Loucy (cell line): ENCODE results near the gene SLC6A2.

ENCODE experiments used
- H2AFZ ChIP-seq: fragments of 200-600 bp; sonication (generic); 2 replicates; pipeline ENCODE4 v1.6.0; 2016; ENCODE audit warnings: antibody characterized with exemption, mild to moderate bottlenecking, low read length, moderate library complexity
- H3F3A ChIP-seq: fragments of 200-600 bp; 2 replicates; pipeline ENCODE4 v1.6.0; 2016; ENCODE audit warnings: antibody characterized with exemption, low read depth, mild to moderate bottlenecking
- H3K27me3 ChIP-seq: fragments of 200-600 bp; sonication (generic); 2 replicates; pipeline ENCODE4 v1.6.1; 2014; ENCODE audit warnings: low read length, mild to moderate bottlenecking; ENCODE audit not compliant: insufficient read depth, poor library complexity, severe bottlenecking
- H3K36me3 ChIP-seq: fragments of 200-600 bp; sonication (generic); 2 replicates; pipeline ENCODE4 v1.6.1; 2016; ENCODE audit warnings: low read length; ENCODE audit not compliant: insufficient read depth
- H3K4me1 ChIP-seq: fragments of 200-600 bp; sonication (generic); 2 replicates; pipeline ENCODE4 v1.5.1; 2014; ENCODE audit warnings: low read length, mild to moderate bottlenecking; ENCODE audit not compliant: insufficient read depth, poor library complexity, severe bottlenecking
- H3K4me2 ChIP-seq: fragments of 200-600 bp; sonication (generic); 2 replicates; pipeline ENCODE4 v1.6.0; 2014; ENCODE audit warnings: antibody characterized with exemption, low read length, low read depth, mild to moderate bottlenecking; ENCODE audit not compliant: poor library complexity, severe bottlenecking
- H3K4me3 ChIP-seq: fragments of 200-600 bp; sonication (generic); 2 replicates; pipeline ENCODE4 v1.5.1; 2014; ENCODE audit warnings: low read length, mild to moderate bottlenecking, mixed read lengths; ENCODE audit not compliant: poor library complexity, severe bottlenecking
- H3K79me2 ChIP-seq: fragments of 200-600 bp; sonication (generic); 2 replicates; pipeline ENCODE4 v1.6.1; 2014; ENCODE audit warnings: low read length; ENCODE audit not compliant: insufficient read depth
- H3K9ac ChIP-seq: fragments of 200-600 bp; sonication (generic); 2 replicates; pipeline ENCODE4 v1.6.0; 2014; ENCODE audit warnings: mild to moderate bottlenecking, low read depth, low read length, moderate library complexity; ENCODE audit not compliant: poor library complexity, severe bottlenecking
- H3K9me2 ChIP-seq: fragments of 200-600 bp; sonication (generic); replicated peaks from 2 replicates; pipeline ENCODE4 v1.6.1; 2016; ENCODE audit warnings: low read depth, low read length, mixed read lengths
- H3K9me3 ChIP-seq: fragments of 200-600 bp; sonication (generic); 2 replicates; pipeline ENCODE4 v1.6.1; 2014; ENCODE audit warnings: mild to moderate bottlenecking, antibody characterized with exemption, low read length, low read depth; ENCODE audit not compliant: insufficient read depth
- H4K20me1 ChIP-seq: fragments of 200-600 bp; sonication (generic); 2 replicates; pipeline ENCODE4 v1.6.0; 2014; ENCODE audit warnings: antibody characterized with exemption, low read length, mild to moderate bottlenecking; ENCODE audit not compliant: insufficient read depth, poor library complexity, severe bottlenecking
- EZH2phosphoT487 ChIP-seq: fragments of 200-600 bp; IDR thresholded peaks from 2 replicates; pipeline ENCODE4 v1.6.1; 2018; ENCODE audit warnings: antibody characterized with exemption, mild to moderate bottlenecking, moderate library complexity, borderline replicate concordance
- TF ChIP-seq, protein P1 (sequence below): fragments of 200-600 bp; sonication (generic); conservative IDR thresholded peaks from 2 replicates; pipeline ENCODE4 v1.5.1; 2014; ENCODE audit warnings: mild to moderate bottlenecking, antibody characterized with exemption, low read length

Gene SLC6A2

DNA sequence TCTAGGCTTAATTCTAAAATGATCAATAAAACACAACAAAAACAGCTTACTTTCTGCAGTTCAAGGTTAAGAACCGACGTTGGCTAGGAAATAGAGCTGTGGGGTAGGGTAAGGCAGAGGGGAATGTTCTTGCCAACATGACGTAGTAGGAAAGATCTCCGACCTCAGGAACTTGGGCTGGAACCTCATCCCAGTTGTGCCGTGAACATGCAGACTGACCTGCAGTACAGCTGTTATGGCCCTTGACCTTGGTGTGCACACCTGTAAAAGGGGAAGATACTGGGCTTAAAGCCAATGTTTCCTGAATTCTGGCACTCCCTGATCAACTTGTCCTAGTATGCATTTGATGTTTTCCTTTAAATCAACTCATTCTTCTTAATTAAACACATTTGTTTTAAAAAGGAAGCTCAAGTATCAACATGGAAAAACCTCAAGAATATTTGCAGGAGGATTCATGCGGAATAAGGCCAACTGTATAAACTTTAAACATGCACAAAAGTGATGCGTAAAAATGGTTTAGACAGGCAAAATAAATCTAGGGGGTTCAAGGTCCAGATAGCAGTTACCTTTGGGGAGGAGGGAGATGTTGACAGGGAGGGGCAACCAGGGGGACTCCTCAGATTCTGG, 14.2 kb upstream of the SLC6A2 start:
- no peak overlapping the region for H2AFZ ChIP-seq
- no peak overlapping the region for H3K9ac ChIP-seq
- H3K4me1 ChIP-seq = no peaks in the 10 kb centered on the region
- TF ChIP-seq EZH2phosphoT487 = no peak
- TF ChIP-seq, protein P1, sequence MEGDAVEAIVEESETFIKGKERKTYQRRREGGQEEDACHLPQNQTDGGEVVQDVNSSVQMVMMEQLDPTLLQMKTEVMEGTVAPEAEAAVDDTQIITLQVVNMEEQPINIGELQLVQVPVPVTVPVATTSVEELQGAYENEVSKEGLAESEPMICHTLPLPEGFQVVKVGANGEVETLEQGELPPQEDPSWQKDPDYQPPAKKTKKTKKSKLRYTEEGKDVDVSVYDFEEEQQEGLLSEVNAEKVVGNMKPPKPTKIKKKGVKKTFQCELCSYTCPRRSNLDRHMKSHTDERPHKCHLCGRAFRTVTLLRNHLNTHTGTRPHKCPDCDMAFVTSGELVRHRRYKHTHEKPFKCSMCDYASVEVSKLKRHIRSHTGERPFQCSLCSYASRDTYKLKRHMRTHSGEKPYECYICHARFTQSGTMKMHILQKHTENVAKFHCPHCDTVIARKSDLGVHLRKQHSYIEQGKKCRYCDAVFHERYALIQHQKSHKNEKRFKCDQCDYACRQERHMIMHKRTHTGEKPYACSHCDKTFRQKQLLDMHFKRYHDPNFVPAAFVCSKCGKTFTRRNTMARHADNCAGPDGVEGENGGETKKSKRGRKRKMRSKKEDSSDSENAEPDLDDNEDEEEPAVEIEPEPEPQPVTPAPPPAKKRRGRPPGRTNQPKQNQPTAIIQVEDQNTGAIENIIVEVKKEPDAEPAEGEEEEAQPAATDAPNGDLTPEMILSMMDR = no peak
- no peak overlapping the region for H3K4me3 ChIP-seq
- H4K20me1 ChIP-seq = no peaks in the 10 kb centered on the region
- H3K4me2 ChIP-seq = no peak overlapping the region
- no peaks in the 10 kb centered on the region for H3K27me3 ChIP-seq
- no peaks in the 10 kb centered on the region for H3K79me2 ChIP-seq
- no peaks in the 10 kb centered on the region for H3K36me3 ChIP-seq
- no peaks in the 10 kb centered on the region for H3K9me2 ChIP-seq
- no peaks in the 10 kb centered on the region for H3F3A ChIP-seq
- no peaks in the 10 kb centered on the region for H3K9me3 ChIP-seq

DNA sequence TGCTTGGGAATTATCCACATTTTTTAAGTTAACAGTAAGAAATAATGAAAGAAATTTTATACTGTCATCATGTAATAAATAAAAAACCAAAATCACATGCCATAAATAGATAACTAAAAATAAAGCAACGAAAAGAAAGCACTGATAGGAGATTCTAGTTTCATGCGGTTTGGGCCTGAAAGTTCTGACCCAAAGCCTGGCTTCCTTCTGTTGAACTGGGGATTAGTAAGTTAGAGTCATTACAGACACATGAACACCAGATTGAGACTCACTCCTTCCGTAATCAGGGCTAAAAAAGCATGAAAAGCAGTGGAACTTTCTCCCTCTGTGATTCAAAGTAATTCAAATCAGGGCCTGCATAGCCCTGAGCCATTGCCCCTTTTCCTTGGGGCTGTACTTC, 13.2 kb upstream of the SLC6A2 start:
- no peaks in the 10 kb centered on the region for H3K27me3 ChIP-seq
- H3F3A ChIP-seq = no peaks in the 10 kb centered on the region
- no peaks in the 10 kb centered on the region for H3K9me2 ChIP-seq
- H3K36me3 ChIP-seq = no peaks in the 10 kb centered on the region
- no peak overlapping the region for H3K4me2 ChIP-seq
- no peak overlapping the region for H3K9ac ChIP-seq
- no peaks in the 10 kb centered on the region for H3K79me2 ChIP-seq
- TF ChIP-seq, protein P1 = no peak
- no peak for TF ChIP-seq EZH2phosphoT487
- no peaks in the 10 kb centered on the region for H4K20me1 ChIP-seq
- H3K4me1 ChIP-seq = no peaks in the 10 kb centered on the region
- H3K4me3 ChIP-seq = no peak overlapping the region
- no peaks in the 10 kb centered on the region for H3K9me3 ChIP-seq
- no peak overlapping the region for H2AFZ ChIP-seq

DNA sequence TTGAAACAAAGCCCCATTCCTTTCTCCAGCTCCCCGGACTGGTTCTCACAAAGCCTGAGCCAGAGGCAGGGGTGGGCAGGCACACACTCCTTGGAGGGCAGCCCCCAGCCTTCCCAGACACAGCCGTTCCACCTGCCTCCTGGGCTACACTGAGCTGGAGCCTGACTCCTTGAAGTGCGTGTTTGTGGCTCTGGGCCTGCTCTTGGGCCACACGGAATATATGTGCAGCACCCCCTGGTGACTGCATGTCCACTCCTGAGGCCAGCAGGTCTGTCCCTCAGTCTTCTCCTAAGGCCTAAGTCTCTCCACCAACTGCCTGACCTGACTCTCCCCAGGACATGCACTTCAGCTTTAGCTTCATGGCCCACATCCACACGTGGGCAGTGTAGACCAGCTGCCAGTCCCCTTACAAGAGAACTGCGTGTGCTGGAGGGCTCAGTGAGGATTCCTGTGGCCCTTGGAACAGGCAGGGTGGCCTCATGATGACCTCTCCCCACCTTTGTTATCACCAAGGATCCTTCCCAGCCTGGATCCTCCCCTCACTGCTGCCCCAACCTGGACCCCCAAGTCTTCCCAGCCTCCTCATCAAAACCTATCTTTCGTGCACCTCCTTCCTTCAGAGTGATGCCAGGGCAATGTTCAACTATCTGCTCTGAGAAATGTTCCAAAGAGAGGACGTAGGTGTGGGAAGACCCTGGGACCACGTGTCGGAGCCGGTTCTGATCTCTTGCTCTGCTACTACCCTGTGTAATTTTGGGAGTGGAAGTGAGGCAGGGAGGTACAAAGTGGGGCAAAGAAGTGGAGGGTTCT, 12.4 kb upstream of the SLC6A2 start:
- TF ChIP-seq EZH2phosphoT487 = no peak
- TF ChIP-seq, protein P1 = no peak
- H3K36me3 ChIP-seq = no peaks in the 10 kb centered on the region
- no peak overlapping the region for H2AFZ ChIP-seq
- H4K20me1 ChIP-seq = no peaks in the 10 kb centered on the region
- H3K4me1 ChIP-seq = no peaks in the 10 kb centered on the region
- H3K27me3 ChIP-seq = no peaks in the 10 kb centered on the region
- no peaks in the 10 kb centered on the region for H3F3A ChIP-seq
- H3K79me2 ChIP-seq = no peaks in the 10 kb centered on the region
- no peak overlapping the region for H3K9ac ChIP-seq
- no peaks in the 10 kb centered on the region for H3K9me3 ChIP-seq
- no peaks in the 10 kb centered on the region for H3K9me2 ChIP-seq
- H3K4me3 ChIP-seq = no peak overlapping the region
- H3K4me2 ChIP-seq = no peak overlapping the region
